C4-2B (cell line): Measurements from ENCODE around the gene VWA5A.

Experiments used
- ZFX ChIP-seq: fragments of 450-650 bp; IDR thresholded peaks from 2 replicates; pipeline ENCODE4 v1.6.1; 2017
- TF ChIP-seq, protein P1 (sequence below): fragments of 450-650 bp; conservative IDR thresholded peaks from 2 replicates; pipeline ENCODE4 v1.5.1; 2017; ENCODE audit warnings: mild to moderate bottlenecking

DNA sequence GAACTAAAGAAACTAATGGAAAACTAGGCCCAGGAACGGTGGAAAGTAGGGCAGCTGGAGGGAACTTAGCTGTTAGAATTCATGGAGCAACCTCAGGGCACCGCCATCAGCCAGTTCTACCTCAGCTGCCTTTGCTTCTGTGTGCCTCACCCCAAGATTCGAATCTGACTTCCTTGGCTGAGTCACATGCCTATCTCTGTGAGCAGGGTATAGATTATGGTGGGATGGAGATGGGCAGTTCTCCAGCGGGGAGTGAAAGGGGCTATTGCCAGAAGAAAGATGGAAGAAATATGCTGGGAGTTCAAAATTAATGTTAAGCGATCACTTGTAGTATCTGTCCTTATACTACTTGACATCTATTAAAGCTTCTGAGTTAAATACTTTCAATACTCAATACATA lies 18.9 kb upstream of the VWA5A start:
- TF ChIP-seq, protein P1, sequence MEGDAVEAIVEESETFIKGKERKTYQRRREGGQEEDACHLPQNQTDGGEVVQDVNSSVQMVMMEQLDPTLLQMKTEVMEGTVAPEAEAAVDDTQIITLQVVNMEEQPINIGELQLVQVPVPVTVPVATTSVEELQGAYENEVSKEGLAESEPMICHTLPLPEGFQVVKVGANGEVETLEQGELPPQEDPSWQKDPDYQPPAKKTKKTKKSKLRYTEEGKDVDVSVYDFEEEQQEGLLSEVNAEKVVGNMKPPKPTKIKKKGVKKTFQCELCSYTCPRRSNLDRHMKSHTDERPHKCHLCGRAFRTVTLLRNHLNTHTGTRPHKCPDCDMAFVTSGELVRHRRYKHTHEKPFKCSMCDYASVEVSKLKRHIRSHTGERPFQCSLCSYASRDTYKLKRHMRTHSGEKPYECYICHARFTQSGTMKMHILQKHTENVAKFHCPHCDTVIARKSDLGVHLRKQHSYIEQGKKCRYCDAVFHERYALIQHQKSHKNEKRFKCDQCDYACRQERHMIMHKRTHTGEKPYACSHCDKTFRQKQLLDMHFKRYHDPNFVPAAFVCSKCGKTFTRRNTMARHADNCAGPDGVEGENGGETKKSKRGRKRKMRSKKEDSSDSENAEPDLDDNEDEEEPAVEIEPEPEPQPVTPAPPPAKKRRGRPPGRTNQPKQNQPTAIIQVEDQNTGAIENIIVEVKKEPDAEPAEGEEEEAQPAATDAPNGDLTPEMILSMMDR: no peak
- TF ChIP-seq ZFX: no peak
